ENCODE measurements around the gene PHYKPL. TPM values are rescaled to one million over a fixed set of nuclear protein-coding genes. Genes with fewer than 3 reads are reported as not detected.

Gene PHYKPL
- total and polyA plus RNA-seq, 2 of the 4 experiments (the other 2 are of a cell fraction), result 10.0 to 24.5 TPM

- H4K91ac ChIP-seq (ENCODE audit: insufficient read depth, low read depth, low read length), result no peak overlapping the region
- H3K9me1 ChIP-seq (ENCODE audit: insufficient read depth, low read length), result peaks cover 20% of the 10 kb centered on the region
- H3K4me2 ChIP-seq (ENCODE audit: low read depth, low read length), result no peak overlapping the region
- dilution Hi-C loops (cut with HindIII; ENCODE audit: low sequenced_read_pairs, unreplicated experiment) (no loop called here), intact Hi-C loops (cut with micrococcal nuclease) (loop anchor here (1.0 to 5.0 kb wide), 2 partner anchors 316 to 392 kb away; partner anchors contain the start of gene CLK4), in situ Hi-C loops (cut with MboI; ENCODE audit: low sequenced_read_pairs) (no loop called here)
- DNase-seq (peak; percentile 41), ATAC-seq (ENCODE audit: low read depth) (0 out of 2 replicates have a peak, but pooled peaks have one; percentile 12)
- H2AK5ac ChIP-seq (ENCODE audit: low read depth, low read length), result no peak overlapping the region
- WGBS, 2 experiments (ENCODE audit: extremely low coverage in 2 of 2, insufficient read length in 1 of 2), result 22% methylated on average over 6 of the region's 12 CpGs; no CpG with 5 or more reads in 1 of the 2 experiments
- no peak overlapping the region for H3K9ac ChIP-seq (ENCODE audit: low read depth, low read length)
- no peak overlapping the region for H4K5ac ChIP-seq (ENCODE audit: low read depth, low read length)
- no peak overlapping the region for H2BK120ac ChIP-seq (ENCODE audit: low read depth, low read length)
- peaks cover 9% of the 10 kb centered on the region for H3K4me1 ChIP-seq (ENCODE audit: control insufficient read depth, insufficient read depth, low read length)
- H2BK20ac ChIP-seq (ENCODE audit: low read depth, low read length), result no peak overlapping the region
- H3K18ac ChIP-seq (ENCODE audit: low read depth, low read length), result no peak overlapping the region
- H2AK9ac ChIP-seq (replicated peaks; ENCODE audit: low read depth, low read length, poor library complexity), result peak overlapping the region; percentile 58
- no TSS peak for BruUV-seq (replicated peaks)
- TF ChIP-seq CTCF (conservative IDR thresholded peaks at IDR 0.05; ENCODE audit: low read depth, low read length) (peak; percentile 69), MAZ (IDR thresholded peaks at IDR 0.05; ENCODE audit: borderline replicate concordance, low read depth, low read length) (no peak), USF2 (IDR thresholded peaks at IDR 0.05; ENCODE audit: low read depth, low read length) (no peak), POLR2A (IDR thresholded peaks at IDR 0.05; ENCODE audit: low read depth, low read length) (no peak), SMC3 (IDR thresholded peaks at IDR 0.05; ENCODE audit: low read depth, low read length) (peak; percentile 45; the same call in 1 of the 2 replicates), RAD21 (IDR thresholded peaks at IDR 0.05; ENCODE audit: low read length) (peak; percentile 64), RCOR1 (IDR thresholded peaks at IDR 0.05; ENCODE audit: insufficient replicate concordance, low read length) (no peak), BHLHE40 (IDR thresholded peaks at IDR 0.05; ENCODE audit: low read depth, low read length) (no peak), NFE2L2 (IDR thresholded peaks at IDR 0.05; ENCODE audit: low read depth, low read length) (no peak)
- ChIA-PET POLR2A (ENCODE audit: unreplicated experiment) (no interaction called here), CTCF (no interaction called here)
- no peak overlapping the region for H3K27ac ChIP-seq (ENCODE audit: insufficient read depth, low read length)
- no peak overlapping the region for H2BK5ac ChIP-seq (ENCODE audit: low read depth, low read length, poor library complexity, severe bottlenecking)
- no peak overlapping the region for H3K4ac ChIP-seq (ENCODE audit: low read depth, low read length)
- H3K79me1 ChIP-seq (ENCODE audit: low read depth in 1 of 2, low read length in 2 of 2), result peaks cover 19 to 21% of the 10 kb centered on the region in 2 experiments
- H3K14ac ChIP-seq (replicated peaks; ENCODE audit: low read depth, low read length), result no peak overlapping the region
- H3K9me3 ChIP-seq (ENCODE audit: control insufficient read depth, insufficient read depth, low read length), result no peaks in the 10 kb centered on the region
- H3K36me3 ChIP-seq (ENCODE audit: control insufficient read depth, insufficient read depth, low read length), result peaks cover 4% of the 10 kb centered on the region
- H4K20me1 ChIP-seq (ENCODE audit: insufficient read depth, low read length), result peaks cover 6% of the 10 kb centered on the region; the same call in 1 of the 2 replicates
- H4K8ac ChIP-seq (ENCODE audit: low read depth in 2 of 2, low read length in 2 of 2), result no peak overlapping the region; a peak in 1 of 4 replicates
- no peak overlapping the region for H2BK15ac ChIP-seq (ENCODE audit: low read depth, low read length)
- no peaks in the 10 kb centered on the region for H3K27me3 ChIP-seq (ENCODE audit: control insufficient read depth, insufficient read depth, low read length)
- no peak overlapping the region for H3K23ac ChIP-seq (ENCODE audit: low read depth, low read length)
- H3K56ac ChIP-seq (ENCODE audit: extremely low read depth, insufficient read depth, low read length), result no peak overlapping the region
- H3K4me3 ChIP-seq (ENCODE audit: insufficient read depth, low read depth, low read length), result no peak overlapping the region
- peak overlapping the region; percentile 56 for H2AFZ ChIP-seq (replicated peaks; ENCODE audit: low read length, poor library complexity)
Observed at GRCh38 chr5:178234750-178235587, 2.4 kb upstream of the PHYKPL start.

All from IMR-90 (cell line).